Neural cell (in vitro differentiated cells): ENCODE results near the gene CDH4.

Source experiments
- CTCF ChIP-seq: fragments of 450-650 bp; IDR thresholded peaks from 2 replicates; pipeline ENCODE4 v1.5.1; 2014; ENCODE audit warnings: antibody characterized with exemption, mild to moderate bottlenecking, moderate library complexity; ENCODE audit not compliant: poor library complexity, severe bottlenecking
- EP300 ChIP-seq: fragments of 450-650 bp; conservative IDR thresholded peaks from 2 replicates; pipeline ENCODE4 v1.6.1; 2014; ENCODE audit warnings: antibody characterized with exemption, mild to moderate bottlenecking, moderate library complexity; ENCODE audit not compliant: poor library complexity, severe bottlenecking
- EZH2 ChIP-seq: fragments of 200-600, 300-800 bp; shearing (Covaris generic), sonication (generic); IDR thresholded peaks from 2 replicates; pipeline ENCODE4 v1.6.1; 2014; ENCODE audit warnings: antibody characterized with exemption, low read length, borderline replicate concordance, mild to moderate bottlenecking; ENCODE audit not compliant: insufficient read depth, poor library complexity, severe bottlenecking
- MXI1 ChIP-seq: fragments of 450-650 bp; conservative IDR thresholded peaks from 2 replicates; pipeline ENCODE4 v1.6.1; 2014; ENCODE audit warnings: antibody characterized with exemption, mild to moderate bottlenecking; ENCODE audit not compliant: poor library complexity, severe bottlenecking
- POLR2AphosphoS5 ChIP-seq: IDR thresholded peaks from 2 replicates; pipeline ENCODE4 v1.6.1; 2012
- RAD21 ChIP-seq: fragments of 450-650 bp; conservative IDR thresholded peaks from 2 replicates; pipeline ENCODE4 v1.6.1; 2014; ENCODE audit warnings: antibody characterized with exemption, mild to moderate bottlenecking, moderate library complexity
- REST ChIP-seq: IDR thresholded peaks from 2 replicates; pipeline ENCODE4 v1.6.1; 2012; ENCODE audit warnings: borderline replicate concordance
- SMC3 ChIP-seq: fragments of 450-650 bp; conservative IDR thresholded peaks from 2 replicates; pipeline ENCODE4 v1.6.1; 2014; ENCODE audit warnings: antibody characterized with exemption, mild to moderate bottlenecking, moderate library complexity; ENCODE audit not compliant: poor library complexity
- TAF1 ChIP-seq: IDR thresholded peaks from 2 replicates; pipeline ENCODE4 v1.6.1; 2012; ENCODE audit warnings: low read depth

DNA sequence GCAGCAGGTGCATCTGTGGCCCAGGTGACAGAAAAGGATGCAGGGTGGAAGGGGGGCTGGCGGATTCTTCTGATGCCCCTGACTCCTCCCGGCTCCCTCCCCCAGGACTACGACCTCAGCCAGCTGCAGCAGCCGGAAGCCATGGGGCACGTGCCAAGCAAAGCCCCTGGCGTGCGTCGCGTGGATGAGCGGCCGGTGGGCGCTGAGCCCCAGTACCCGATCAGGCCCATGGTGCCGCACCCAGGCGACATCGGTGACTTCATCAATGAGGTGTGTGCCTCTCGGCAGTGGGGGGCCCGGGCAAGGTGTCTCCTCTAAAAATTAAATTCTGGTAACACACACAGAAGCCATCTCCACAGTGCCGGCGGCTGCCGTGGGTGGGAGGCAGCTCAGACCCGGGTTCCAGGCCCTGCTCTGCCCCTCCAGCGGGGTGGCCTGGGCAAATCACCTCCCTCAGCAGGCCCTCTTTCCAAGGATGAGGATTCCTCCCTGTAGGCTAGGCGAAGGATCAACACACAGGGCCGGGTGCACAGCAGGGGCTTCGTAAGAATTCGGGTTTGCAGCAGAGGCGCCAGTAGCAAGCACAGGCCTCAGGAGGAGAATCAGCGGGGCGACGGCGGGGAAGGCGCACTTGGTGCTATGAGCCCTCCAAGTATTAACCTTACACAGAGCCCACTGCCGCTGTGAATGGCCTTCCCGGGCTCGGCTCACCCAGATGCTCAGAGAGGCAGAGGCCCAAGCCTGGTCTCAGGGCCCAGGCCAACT lies 682.1 kb downstream of the CDH4 start:
- TF ChIP-seq CTCF (no peak), POLR2AphosphoS5 (no peak), EP300 (no peak), MXI1 (no peak), EZH2 (no peak), RAD21 (no peak), TAF1 (no peak), SMC3 (no peak), REST (no peak)
